ENCODE data around the gene ELOVL1.

DNA sequence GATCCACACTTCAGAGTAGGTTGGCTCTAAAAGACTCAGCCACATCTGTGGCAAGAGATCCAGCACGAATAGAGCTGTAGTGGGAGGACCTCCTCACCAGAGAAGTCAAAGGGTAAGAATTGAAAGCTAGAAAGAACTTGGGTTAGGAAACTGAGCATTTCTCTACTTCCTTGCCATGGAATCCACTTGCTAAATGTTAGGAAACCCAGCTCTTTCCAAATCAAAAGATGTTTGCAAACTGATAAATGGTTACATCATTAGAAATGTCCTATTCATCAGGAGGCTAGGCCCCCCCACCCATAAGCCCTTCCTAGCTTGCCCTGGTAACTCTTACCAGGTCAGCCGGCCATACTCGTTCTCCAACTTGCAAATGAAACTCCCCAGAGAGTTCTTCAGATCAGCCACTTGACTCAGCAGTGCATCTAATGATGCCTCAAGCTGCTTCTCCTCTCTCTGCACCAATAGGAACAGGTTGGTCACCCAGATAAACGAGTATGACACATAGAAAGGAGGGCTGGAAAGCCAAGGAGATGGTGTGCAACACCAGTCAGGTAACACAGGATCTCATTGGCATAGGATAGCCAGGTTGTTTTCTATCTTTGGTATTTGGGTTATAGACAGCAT is 20.3 kb upstream of the ELOVL1 start:
- TF ChIP-seq, protein P1, sequence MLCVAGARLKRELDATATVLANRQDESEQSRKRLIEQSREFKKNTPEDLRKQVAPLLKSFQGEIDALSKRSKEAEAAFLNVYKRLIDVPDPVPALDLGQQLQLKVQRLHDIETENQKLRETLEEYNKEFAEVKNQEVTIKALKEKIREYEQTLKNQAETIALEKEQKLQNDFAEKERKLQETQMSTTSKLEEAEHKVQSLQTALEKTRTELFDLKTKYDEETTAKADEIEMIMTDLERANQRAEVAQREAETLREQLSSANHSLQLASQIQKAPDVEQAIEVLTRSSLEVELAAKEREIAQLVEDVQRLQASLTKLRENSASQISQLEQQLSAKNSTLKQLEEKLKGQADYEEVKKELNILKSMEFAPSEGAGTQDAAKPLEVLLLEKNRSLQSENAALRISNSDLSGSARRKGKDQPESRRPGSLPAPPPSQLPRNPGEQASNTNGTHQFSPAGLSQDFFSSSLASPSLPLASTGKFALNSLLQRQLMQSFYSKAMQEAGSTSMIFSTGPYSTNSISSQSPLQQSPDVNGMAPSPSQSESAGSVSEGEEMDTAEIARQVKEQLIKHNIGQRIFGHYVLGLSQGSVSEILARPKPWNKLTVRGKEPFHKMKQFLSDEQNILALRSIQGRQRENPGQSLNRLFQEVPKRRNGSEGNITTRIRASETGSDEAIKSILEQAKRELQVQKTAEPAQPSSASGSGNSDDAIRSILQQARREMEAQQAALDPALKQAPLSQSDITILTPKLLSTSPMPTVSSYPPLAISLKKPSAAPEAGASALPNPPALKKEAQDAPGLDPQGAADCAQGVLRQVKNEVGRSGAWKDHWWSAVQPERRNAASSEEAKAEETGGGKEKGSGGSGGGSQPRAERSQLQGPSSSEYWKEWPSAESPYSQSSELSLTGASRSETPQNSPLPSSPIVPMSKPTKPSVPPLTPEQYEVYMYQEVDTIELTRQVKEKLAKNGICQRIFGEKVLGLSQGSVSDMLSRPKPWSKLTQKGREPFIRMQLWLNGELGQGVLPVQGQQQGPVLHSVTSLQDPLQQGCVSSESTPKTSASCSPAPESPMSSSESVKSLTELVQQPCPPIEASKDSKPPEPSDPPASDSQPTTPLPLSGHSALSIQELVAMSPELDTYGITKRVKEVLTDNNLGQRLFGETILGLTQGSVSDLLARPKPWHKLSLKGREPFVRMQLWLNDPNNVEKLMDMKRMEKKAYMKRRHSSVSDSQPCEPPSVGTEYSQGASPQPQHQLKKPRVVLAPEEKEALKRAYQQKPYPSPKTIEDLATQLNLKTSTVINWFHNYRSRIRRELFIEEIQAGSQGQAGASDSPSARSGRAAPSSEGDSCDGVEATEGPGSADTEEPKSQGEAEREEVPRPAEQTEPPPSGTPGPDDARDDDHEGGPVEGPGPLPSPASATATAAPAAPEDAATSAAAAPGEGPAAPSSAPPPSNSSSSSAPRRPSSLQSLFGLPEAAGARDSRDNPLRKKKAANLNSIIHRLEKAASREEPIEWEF (IDR thresholded peaks at IDR 0.05; ENCODE audit: insufficient replicate concordance, low read depth, low read length), result no peak
- TF ChIP-seq, protein P2, sequence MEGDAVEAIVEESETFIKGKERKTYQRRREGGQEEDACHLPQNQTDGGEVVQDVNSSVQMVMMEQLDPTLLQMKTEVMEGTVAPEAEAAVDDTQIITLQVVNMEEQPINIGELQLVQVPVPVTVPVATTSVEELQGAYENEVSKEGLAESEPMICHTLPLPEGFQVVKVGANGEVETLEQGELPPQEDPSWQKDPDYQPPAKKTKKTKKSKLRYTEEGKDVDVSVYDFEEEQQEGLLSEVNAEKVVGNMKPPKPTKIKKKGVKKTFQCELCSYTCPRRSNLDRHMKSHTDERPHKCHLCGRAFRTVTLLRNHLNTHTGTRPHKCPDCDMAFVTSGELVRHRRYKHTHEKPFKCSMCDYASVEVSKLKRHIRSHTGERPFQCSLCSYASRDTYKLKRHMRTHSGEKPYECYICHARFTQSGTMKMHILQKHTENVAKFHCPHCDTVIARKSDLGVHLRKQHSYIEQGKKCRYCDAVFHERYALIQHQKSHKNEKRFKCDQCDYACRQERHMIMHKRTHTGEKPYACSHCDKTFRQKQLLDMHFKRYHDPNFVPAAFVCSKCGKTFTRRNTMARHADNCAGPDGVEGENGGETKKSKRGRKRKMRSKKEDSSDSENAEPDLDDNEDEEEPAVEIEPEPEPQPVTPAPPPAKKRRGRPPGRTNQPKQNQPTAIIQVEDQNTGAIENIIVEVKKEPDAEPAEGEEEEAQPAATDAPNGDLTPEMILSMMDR (IDR thresholded peaks at IDR 0.05 in 2 of 3, conservative IDR thresholded peaks at IDR 0.05 in 1 of 3; ENCODE audit: control insufficient read depth in 2 of 3, extremely low read depth in 1 of 3, insufficient read depth in 1 of 3, low read depth in 3 of 3, low read length in 3 of 3), result no peak
- TF ChIP-seq TAF1 (IDR thresholded peaks at IDR 0.05; ENCODE audit: borderline replicate concordance, low read depth, low read length), result no peak
- no peak for TF ChIP-seq BCL11A (IDR thresholded peaks at IDR 0.05; ENCODE audit: low read depth, low read length)
- no peak for TF ChIP-seq NR2C2 (IDR thresholded peaks at IDR 0.05; ENCODE audit: borderline replicate concordance, control insufficient read depth, insufficient read length, low read depth)
- no peak for TF ChIP-seq TCF7 (IDR thresholded peaks at IDR 0.05; ENCODE audit: borderline replicate concordance)
- no peak for TF ChIP-seq POLR2AphosphoS5 (IDR thresholded peaks at IDR 0.05; ENCODE audit: low read length)
- TF ChIP-seq, protein P3, sequence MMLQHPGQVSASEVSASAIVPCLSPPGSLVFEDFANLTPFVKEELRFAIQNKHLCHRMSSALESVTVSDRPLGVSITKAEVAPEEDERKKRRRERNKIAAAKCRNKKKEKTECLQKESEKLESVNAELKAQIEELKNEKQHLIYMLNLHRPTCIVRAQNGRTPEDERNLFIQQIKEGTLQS (IDR thresholded peaks at IDR 0.05; ENCODE audit: borderline replicate concordance, extremely low read depth, low read depth, low read length), result no peak
- TF ChIP-seq, protein P4, sequence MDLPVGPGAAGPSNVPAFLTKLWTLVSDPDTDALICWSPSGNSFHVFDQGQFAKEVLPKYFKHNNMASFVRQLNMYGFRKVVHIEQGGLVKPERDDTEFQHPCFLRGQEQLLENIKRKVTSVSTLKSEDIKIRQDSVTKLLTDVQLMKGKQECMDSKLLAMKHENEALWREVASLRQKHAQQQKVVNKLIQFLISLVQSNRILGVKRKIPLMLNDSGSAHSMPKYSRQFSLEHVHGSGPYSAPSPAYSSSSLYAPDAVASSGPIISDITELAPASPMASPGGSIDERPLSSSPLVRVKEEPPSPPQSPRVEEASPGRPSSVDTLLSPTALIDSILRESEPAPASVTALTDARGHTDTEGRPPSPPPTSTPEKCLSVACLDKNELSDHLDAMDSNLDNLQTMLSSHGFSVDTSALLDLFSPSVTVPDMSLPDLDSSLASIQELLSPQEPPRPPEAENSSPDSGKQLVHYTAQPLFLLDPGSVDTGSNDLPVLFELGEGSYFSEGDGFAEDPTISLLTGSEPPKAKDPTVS (IDR thresholded peaks at IDR 0.05; ENCODE audit: low read depth, low read length), result no peak
- TF ChIP-seq EP300 (IDR thresholded peaks at IDR 0.05; ENCODE audit: borderline replicate concordance in 1 of 2, control insufficient read depth in 1 of 2, low read depth in 2 of 2, low read length in 2 of 2), result no peak
- TF ChIP-seq SIN3A (IDR thresholded peaks at IDR 0.05; ENCODE audit: low read depth, low read length), result no peak
- no peak for TF ChIP-seq TARDBP (IDR thresholded peaks at IDR 0.05; ENCODE audit: borderline replicate concordance)
- no peak for TF ChIP-seq CREB1 (IDR thresholded peaks at IDR 0.05; ENCODE audit: low read depth)
